H1 (cell line): ENCODE results near the gene CFDP1. TPM values are rescaled to one million over a fixed set of nuclear protein-coding genes. Genes with fewer than 3 reads are reported as not detected.

ENCODE experiments used
- BACH1 ChIP-seq: IDR thresholded peaks from 2 replicates; pipeline ENCODE4 v1.6.1; 2012; ENCODE audit warnings: low read length, improper control_type of control experiment
- CREB1 ChIP-seq: IDR thresholded peaks from 2 replicates; pipeline ENCODE4 v1.6.1; 2012; ENCODE audit warnings: inconsistent platforms
- JUND ChIP-seq: IDR thresholded peaks from 2 replicates; pipeline ENCODE4 v1.6.1; 2011; ENCODE audit warnings: mild to moderate bottlenecking, improper control_type of control experiment, low read length
- KDM1A ChIP-seq: fragments of 200-600, 300-600 bp; sonication (generic); IDR thresholded peaks from 2 replicates; pipeline ENCODE4 v1.7.1; 2016; ENCODE audit warnings: mild to moderate bottlenecking, low read length, borderline replicate concordance
- KDM4A ChIP-seq: IDR thresholded peaks from one replicate; pipeline ENCODE4 v1.7.1; 2012; ENCODE audit warnings: low read depth, mild to moderate bottlenecking, moderate library complexity, low read length, inconsistent platforms; ENCODE audit not compliant: severe bottlenecking
- KDM5A ChIP-seq: fragments of 200-600 bp; IDR thresholded peaks from 2 replicates; pipeline ENCODE4 v1.7.1; 2012; ENCODE audit warnings: mild to moderate bottlenecking, low read length, inconsistent platforms, mixed read lengths
- NRF1 ChIP-seq: IDR thresholded peaks from 2 replicates; pipeline ENCODE4 v1.6.1; 2011; ENCODE audit warnings: mild to moderate bottlenecking, low read depth, low read length, improper control_type of control experiment
- RBBP5 ChIP-seq: IDR thresholded peaks from 2 replicates; pipeline ENCODE4 v1.7.1; 2012; ENCODE audit warnings: low read depth, mild to moderate bottlenecking, inconsistent platforms, low read length, moderate library complexity, borderline replicate concordance
- RFX5 ChIP-seq: IDR thresholded peaks from 2 replicates; pipeline ENCODE4 v1.6.1; 2011; ENCODE audit warnings: low read depth, low read length, improper control_type of control experiment, borderline replicate concordance
- RXRA ChIP-seq: IDR thresholded peaks from 2 replicates; pipeline ENCODE4 v1.6.1; 2011; ENCODE audit warnings: low read depth, mild to moderate bottlenecking, low read length, moderate library complexity; ENCODE audit not compliant: insufficient read depth
- SIRT6 ChIP-seq: IDR thresholded peaks from one replicate; pipeline ENCODE4 v1.7.1; 2012; ENCODE audit warnings: low read length, inconsistent platforms
- SP2 ChIP-seq: IDR thresholded peaks from 2 replicates; pipeline ENCODE4 v1.6.1; 2012; ENCODE audit warnings: mild to moderate bottlenecking, low read length, inconsistent platforms
- SRF ChIP-seq: IDR thresholded peaks from 2 replicates; pipeline ENCODE4 v1.6.1; 2011; ENCODE audit warnings: mild to moderate bottlenecking, low read depth, low read length, moderate library complexity
- SUZ12 ChIP-seq: fragments of 200-600 bp; sonication (generic); IDR thresholded peaks from 2 replicates; pipeline ENCODE4 v1.6.1; 2012; ENCODE audit warnings: mild to moderate bottlenecking, inconsistent platforms, low read length, moderate library complexity, mixed read lengths
- YY1 ChIP-seq: IDR thresholded peaks from 2 replicates; pipeline ENCODE4 v1.6.1; 2011; ENCODE audit warnings: low read depth, mild to moderate bottlenecking, low read length
- polyA plus RNA-seq, 7 experiments: library from polyadenylated mRNA; depleted of rRNA in 3 of 7; stranded (reverse) in 5 of 7; unstranded in 2 of 7; fragments of >200 nt in 5 of 7; fragments of 200-250 nt in 2 of 7; gene quantifications; 1 replicate in 5 of 7; 2 replicates in 1 of 7; 4 replicates in 1 of 7; pipeline versions ENCODE4 v1.2.1 to v1.2.3, GENCODE V29; 2011 to 2013; ENCODE audit warnings: missing spikeins in 2 of 7, mixed read lengths in 2 of 7
- total RNA-seq: library from RNA; stranded (reverse); fragmentation: NEBNext Ultra II Directional; extraction: Animal tissue kit (Norgen Biotek cat#: 25700); gene quantifications from 2 replicates; pipeline ENCODE4 v1.2.1, GENCODE V29; 2021
- TF ChIP-seq, protein P1 (sequence below): IDR thresholded peaks from 2 replicates; pipeline ENCODE4 v1.6.1; 2012; ENCODE audit warnings: inconsistent platforms
- TF ChIP-seq, protein P2 (sequence below): IDR thresholded peaks from 2 replicates; pipeline ENCODE4 v1.6.1; 2011; ENCODE audit warnings: low read length, improper control_type of control experiment

The CFDP1 gene
- total and polyA plus RNA-seq, 2 of the 8 experiments (the other 6 are each of a cell fraction or from before 2014, with no cell fraction given) = 25.5 to 77.3 TPM

DNA sequence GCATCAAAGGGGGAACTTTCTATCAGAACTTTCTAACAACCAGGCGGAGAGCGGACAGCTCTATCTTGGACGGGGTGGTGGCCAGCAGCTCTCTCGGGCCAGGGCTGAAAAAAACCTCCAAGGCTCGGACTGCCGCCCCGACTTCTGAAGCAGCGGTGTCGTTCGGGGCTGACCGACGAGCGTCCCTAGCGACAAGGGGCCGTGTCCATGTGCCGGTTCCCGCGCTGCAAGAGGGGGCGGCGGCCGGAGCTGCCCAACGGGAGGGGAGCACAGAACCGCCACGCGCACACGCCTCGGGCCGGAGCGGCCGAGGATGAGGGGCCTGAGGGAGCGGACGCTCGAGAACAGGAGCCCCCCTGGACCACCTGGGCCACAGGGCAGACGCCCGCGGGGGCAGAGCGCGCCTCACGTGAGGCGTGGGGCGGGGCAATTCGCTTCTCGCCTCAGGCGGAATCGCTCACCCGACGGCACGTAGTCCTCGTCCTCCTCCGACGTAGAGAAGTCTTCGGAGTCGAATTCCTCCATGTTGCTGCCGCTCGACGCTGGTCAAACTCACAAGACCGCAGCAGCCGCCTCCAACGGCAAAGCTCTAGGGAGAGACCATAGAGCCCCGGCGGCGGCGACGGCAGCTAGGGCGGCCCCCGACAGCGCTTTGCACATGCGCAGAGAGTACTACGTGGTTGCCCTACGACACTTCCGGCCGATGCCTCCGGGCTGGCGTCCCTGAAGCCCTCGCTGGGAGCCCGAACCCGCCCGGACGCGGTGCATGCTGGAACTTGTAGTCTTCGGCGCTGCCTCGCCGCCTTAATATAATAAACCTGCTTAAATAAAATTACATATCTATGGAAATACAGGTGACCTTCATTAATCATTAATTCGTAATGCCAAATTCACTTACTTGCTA, at the start of gene CFDP1 (continued):
- TF ChIP-seq, protein P1, sequence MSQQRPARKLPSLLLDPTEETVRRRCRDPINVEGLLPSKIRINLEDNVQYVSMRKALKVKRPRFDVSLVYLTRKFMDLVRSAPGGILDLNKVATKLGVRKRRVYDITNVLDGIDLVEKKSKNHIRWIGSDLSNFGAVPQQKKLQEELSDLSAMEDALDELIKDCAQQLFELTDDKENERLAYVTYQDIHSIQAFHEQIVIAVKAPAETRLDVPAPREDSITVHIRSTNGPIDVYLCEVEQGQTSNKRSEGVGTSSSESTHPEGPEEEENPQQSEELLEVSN = peak; percentile 99
- TF ChIP-seq JUND = no peak
- no peak for TF ChIP-seq SUZ12
- no peak for TF ChIP-seq KDM1A
- no peak for TF ChIP-seq RXRA
- TF ChIP-seq SIRT6 = no peak
- peak; percentile 76 for TF ChIP-seq NRF1
- TF ChIP-seq SP2 = no peak
- TF ChIP-seq CREB1 = peak; percentile 85
- TF ChIP-seq, protein P2, sequence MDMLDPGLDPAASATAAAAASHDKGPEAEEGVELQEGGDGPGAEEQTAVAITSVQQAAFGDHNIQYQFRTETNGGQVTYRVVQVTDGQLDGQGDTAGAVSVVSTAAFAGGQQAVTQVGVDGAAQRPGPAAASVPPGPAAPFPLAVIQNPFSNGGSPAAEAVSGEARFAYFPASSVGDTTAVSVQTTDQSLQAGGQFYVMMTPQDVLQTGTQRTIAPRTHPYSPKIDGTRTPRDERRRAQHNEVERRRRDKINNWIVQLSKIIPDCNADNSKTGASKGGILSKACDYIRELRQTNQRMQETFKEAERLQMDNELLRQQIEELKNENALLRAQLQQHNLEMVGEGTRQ = peak; percentile 74
- peak; percentile 94 for TF ChIP-seq KDM4A
- no peak for TF ChIP-seq SRF
- TF ChIP-seq RFX5 = no peak
- TF ChIP-seq YY1 = no peak
- TF ChIP-seq KDM5A = no peak
- TF ChIP-seq RBBP5 = no peak; the same call in 1 of the 2 replicates
- no peak for TF ChIP-seq BACH1
